Adipose tissue (tissue), 3 donors: ENCODE measurements around the gene NT5DC3. TPM values are rescaled to one million over a fixed set of nuclear protein-coding genes. Genes with fewer than 3 reads are reported as not detected.

Experiments
- H3K27ac ChIP-seq: one replicate; pipeline ENCODE4 v1.5.1; 2013; ENCODE audit warnings: low read depth, low read length
- WGBS, 3 donors: extraction: QIAGEN DNeasy Blood & Tissue Kit; methylation state at CpG; one replicate each; pipeline ENCODE4 v1.1.7; 2013; 5-methylcytosine and 5-hydroxymethylcytosine counted together
- polyA plus RNA-seq, 3 donors: library from polyadenylated mRNA; stranded (reverse); fragments of 200-250 nt; gene quantifications; one replicate each; pipeline ENCODE4 v1.2.3, GENCODE V29; 2013
- donor health status: healthy with polysubstance abuse.
- donor health status: Bipolar disorder and iron deficiency.
- donor health status: healthy.

The NT5DC3 gene
- polyA plus RNA-seq, 3 donors, result 1.1 to 1.3 (median 1.1) TPM

GRCh38 chr12:103737881-103738280 is 103.2 kb downstream of the NT5DC3 start:
- no peak overlapping the region for H3K27ac ChIP-seq
- WGBS, 3 donors, result 53 to 86% (median 82%) methylated on average over 1 of the region's 1 CpG

DNA sequence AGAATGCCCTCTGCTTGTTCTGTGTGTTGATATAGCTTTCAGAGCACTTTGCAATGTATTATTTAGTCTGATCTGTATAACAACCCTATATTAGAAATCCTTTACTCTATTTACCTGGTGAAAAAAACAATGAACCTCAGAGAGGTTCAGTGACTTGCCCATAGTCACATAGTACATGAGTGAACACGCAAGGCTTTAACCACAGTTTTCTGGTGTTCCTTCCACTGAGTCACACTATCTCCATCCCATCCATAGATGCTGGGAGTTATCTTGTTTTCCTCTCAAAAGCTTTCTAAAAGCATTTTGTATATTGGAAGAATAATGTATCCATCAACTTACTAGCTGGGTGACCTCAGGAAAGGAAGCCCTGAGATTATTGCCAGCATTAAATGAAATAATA is 104.5 kb downstream of the NT5DC3 start:
- no peak overlapping the region for H3K27ac ChIP-seq
- WGBS, 3 donors, result 94 to 97% (median 95%) methylated on average over 1 of the region's 1 CpG

DNA sequence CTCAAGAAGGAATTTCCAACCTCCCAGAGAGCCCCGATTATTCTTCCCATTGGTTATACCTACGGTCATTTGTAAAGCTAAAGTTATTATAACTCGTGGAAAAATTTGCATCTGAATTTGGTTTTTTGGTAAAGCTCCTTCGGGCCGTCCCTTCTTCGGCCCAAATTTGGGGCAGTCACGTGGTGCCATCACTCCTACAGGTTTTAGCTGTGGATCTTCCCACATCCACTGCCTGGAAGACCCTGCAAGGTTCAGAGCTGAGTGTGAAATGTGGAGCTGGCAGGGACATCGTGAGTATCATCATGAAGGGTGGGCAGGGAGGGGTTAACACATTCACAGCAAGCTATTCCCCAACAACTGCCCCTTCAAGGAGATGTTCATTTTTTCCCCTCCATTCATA is 105.7 kb downstream of the NT5DC3 start:
- WGBS, 3 donors, result 83 to 89% (median 85%) methylated on average over 8 of the region's 8 CpGs
- H3K27ac ChIP-seq, result no peak overlapping the region

DNA sequence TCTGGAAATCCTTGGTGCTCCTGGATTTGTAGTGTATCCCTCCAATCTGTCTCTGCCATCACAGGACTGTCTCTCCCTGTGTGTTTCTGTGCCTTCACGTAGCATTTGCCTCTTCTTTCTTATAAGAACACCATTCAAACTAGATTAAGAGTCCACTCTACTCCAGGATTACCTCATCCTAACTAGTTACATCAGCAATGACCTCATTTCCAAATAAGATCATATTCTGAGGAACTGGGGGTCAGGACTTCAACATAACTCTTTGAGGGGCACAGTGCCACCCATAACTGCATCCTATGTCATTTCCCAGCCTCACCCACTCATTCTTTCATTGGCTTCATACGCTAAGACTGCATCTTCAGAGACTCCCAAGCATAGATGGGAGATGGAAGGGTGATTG is 106.2 kb downstream of the NT5DC3 start:
- H3K27ac ChIP-seq, result no peak overlapping the region
- WGBS, 3 donors, result 84 to 89% (median 87%) methylated on average over 2 of the region's 2 CpGs

GRCh38 chr12:103731539-103731938 is 109.5 kb downstream of the NT5DC3 start:
- H3K27ac ChIP-seq, result no peak overlapping the region
- 88 to 97% (median 89%) methylated on average over 1 of the region's 1 CpG for WGBS, 3 donors

- H3K27ac ChIP-seq, result no peak overlapping the region
- 38 to 75% (median 61%) methylated on average over 1 of the region's 1 CpG for WGBS, 3 donors
Observed at GRCh38 chr12:103729499-103729898, 111.5 kb downstream of the NT5DC3 start.

DNA sequence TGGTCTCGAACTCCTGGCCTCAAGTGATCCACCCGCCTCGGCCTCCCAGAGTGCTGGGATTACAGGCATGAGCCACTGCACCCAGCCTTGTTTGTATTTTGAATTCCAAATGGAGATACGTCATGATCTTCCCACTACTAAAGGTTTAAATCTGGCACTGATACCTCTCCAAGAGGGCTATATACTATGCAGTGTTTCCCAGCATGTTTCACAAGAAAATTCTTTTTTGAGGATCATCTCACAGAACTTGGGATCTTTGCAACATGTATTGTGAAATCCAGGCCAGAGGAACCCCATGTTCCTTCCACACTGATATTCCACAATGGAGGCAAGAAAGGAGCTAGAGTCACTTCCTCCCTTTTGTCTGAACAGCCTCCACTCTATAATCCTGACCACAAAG is 112.7 kb downstream of the NT5DC3 start:
- WGBS, 3 donors, result 79 to 84% (median 84%) methylated on average over 4 of the region's 4 CpGs
- H3K27ac ChIP-seq, result no peak overlapping the region

DNA sequence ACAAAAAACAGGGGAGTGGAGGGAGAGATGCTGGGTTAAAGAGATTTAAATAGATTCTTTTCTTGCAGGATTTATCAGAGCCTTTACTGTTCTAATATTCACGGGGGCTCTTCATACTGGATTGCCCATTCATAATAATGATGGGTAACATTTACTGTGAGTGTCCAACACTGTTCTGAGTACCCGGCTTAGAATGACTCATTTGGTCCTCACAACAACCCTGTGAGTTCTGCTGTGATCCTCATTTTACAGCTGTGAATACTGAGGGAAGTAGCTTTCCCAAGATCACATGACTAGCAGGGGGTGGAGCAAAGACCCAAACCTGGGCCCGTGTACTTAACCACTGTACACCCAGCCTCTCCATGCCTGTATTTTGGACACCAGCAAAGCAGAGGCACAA is 113.4 kb downstream of the NT5DC3 start:
- 73 to 77% (median 76%) methylated on average over 3 of the region's 3 CpGs for WGBS, 3 donors
- H3K27ac ChIP-seq, result no peak overlapping the region

DNA sequence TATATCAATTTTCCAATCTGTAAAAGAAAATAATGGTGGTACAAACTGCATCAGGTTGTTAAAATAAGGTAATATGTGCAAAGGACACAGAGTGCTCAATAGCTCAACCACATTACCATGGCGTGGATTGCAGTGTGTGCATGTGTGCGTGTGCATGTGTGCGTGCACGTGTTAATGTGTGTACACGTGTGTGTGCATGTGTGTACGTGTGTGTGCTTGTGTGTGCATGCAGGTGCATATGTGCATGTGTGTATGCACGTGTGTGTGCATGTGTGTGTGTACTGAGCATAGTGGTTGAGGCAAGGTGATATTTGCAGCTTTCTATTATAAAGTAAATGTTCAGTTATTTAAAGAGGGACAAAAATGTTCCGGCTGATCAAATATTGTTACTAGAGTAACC is 115.6 kb downstream of the NT5DC3 start:
- WGBS, 3 donors, result 85 to 93% (median 92%) methylated on average over 8 of the region's 8 CpGs
- H3K27ac ChIP-seq, result no peak overlapping the region

Other genes starting within 250 kb of the NT5DC3 start
- 100 to 1,000 TPM; 309 to 379 (median 310) TPM for gene HSP90B1, start 89.2 kb upstream of the NT5DC3 start, polyA plus RNA-seq
- gene TDG, start 124.6 kb upstream of the NT5DC3 start, polyA plus RNA-seq, result 10 to 100 TPM in 2 of 3 donors, 1 to 10 TPM in 1; 5.2 to 11.4 (median 10.3) TPM
- 10 to 100 TPM in 1 of 3 donors, 1 to 10 TPM in 2; 1.0 to 29.4 (median 7.1) TPM for gene GLT8D2, start 209.0 kb upstream of the NT5DC3 start, polyA plus RNA-seq
- gene HCFC2, start 223.3 kb upstream of the NT5DC3 start, polyA plus RNA-seq, result 1 to 10 TPM; 4.2 to 6.6 (median 5.8) TPM